ENCODE data around the gene CYTH4. TPM values are rescaled to one million over a fixed set of nuclear protein-coding genes. Genes with fewer than 3 reads are reported as not detected.

Gene CYTH4
- total and polyA plus RNA-seq, 2 of the 13 experiments (the other 11 are each of a cell fraction or from before 2014, with no cell fraction given), result not detected

DNA sequence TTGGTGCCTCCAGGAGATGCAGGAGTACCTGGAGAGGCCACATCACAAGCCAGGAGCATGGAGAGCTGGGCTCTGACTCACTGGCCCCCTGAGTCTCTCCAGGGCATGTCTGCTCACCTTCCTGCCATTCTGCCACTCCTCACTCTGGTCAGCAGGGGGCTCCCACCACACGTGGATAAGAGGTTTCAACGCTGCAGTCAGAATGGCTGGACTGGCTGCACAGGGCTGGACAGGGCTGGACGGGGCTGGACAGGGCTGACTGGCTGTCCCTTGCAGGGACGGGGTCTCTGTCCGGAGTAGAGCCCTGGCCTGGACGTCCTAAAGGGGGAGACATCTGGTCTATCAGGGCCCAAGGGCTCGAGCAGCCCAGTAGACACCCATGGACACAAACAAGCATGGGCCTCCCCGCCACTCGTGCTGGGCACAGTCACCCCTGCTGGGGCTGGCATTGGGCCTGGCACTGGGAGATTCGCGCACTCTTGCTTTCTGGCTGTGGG is 34.6 kb downstream of the CYTH4 start (continued):
- TF ChIP-seq ZSCAN31 (CRISPR knock-in tag; IDR thresholded peaks at IDR 0.05; ENCODE audit: low read depth), result no peak
- no peak for TF ChIP-seq CC2D1A (CRISPR knock-in tag; IDR thresholded peaks at IDR 0.05)
- TF ChIP-seq KLF12 (CRISPR knock-in tag; IDR thresholded peaks at IDR 0.05; ENCODE audit: borderline replicate concordance), result no peak
- TF ChIP-seq ZNF12 (CRISPR knock-in tag; IDR thresholded peaks at IDR 0.05), result no peak
- TF ChIP-seq, protein P1, sequence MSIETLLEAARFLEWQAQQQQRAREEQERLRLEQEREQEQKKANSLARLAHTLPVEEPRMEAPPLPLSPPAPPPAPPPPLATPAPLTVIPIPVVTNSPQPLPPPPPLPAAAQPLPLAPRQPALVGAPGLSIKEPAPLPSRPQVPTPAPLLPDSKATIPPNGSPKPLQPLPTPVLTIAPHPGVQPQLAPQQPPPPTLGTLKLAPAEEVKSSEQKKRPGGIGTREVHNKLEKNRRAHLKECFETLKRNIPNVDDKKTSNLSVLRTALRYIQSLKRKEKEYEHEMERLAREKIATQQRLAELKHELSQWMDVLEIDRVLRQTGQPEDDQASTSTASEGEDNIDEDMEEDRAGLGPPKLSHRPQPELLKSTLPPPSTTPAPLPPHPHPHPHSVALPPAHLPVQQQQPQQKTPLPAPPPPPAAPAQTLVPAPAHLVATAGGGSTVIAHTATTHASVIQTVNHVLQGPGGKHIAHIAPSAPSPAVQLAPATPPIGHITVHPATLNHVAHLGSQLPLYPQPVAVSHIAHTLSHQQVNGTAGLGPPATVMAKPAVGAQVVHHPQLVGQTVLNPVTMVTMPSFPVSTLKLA (IDR thresholded peaks at IDR 0.05), result no peak
- no peak for TF ChIP-seq CHD4 (IDR thresholded peaks at IDR 0.05; ENCODE audit: borderline replicate concordance, low read length)
- no peak for TF ChIP-seq KAT8 (CRISPR knock-in tag; IDR thresholded peaks at IDR 0.05)
- TF ChIP-seq ZBTB3 (CRISPR knock-in tag; IDR thresholded peaks at IDR 0.05; ENCODE audit: borderline replicate concordance, low read depth), result no peak
- no peak for TF ChIP-seq NAIF1 (CRISPR knock-in tag; IDR thresholded peaks at IDR 0.05; ENCODE audit: borderline replicate concordance)
- 0 out of 2 replicates have a peak, but pooled peaks have one; percentile 40 for TF ChIP-seq ZNF350 (CRISPR knock-in tag; IDR thresholded peaks at IDR 0.05; ENCODE audit: borderline replicate concordance, low read depth)
- peak; percentile 21; the same call in 1 of the 2 replicates for TF ChIP-seq ZNF768 (CRISPR knock-in tag; IDR thresholded peaks at IDR 0.05)
- TF ChIP-seq ZNF713 (CRISPR knock-in tag; IDR thresholded peaks at IDR 0.05), result no peak
- TF ChIP-seq, protein P2, sequence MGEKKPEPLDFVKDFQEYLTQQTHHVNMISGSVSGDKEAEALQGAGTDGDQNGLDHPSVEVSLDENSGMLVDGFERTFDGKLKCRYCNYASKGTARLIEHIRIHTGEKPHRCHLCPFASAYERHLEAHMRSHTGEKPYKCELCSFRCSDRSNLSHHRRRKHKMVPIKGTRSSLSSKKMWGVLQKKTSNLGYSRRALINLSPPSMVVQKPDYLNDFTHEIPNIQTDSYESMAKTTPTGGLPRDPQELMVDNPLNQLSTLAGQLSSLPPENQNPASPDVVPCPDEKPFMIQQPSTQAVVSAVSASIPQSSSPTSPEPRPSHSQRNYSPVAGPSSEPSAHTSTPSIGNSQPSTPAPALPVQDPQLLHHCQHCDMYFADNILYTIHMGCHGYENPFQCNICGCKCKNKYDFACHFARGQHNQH (CRISPR knock-in tag; IDR thresholded peaks at IDR 0.05), result peak; percentile 37; the same call in 1 of the 2 replicates
- peak; percentile 61; the same call in 1 of the 2 replicates for TF ChIP-seq KDM3A (CRISPR knock-in tag; IDR thresholded peaks at IDR 0.05; ENCODE audit: low read depth)
- TF ChIP-seq ZNF678 (CRISPR knock-in tag; IDR thresholded peaks at IDR 0.05), result no peak
- TF ChIP-seq ZNF660 (CRISPR knock-in tag; IDR thresholded peaks at IDR 0.05; ENCODE audit: borderline replicate concordance, low read depth), result no peak
- TF ChIP-seq SOX13 (IDR thresholded peaks at IDR 0.05), result no peak
- TF ChIP-seq SOX13 (CRISPR knock-in tag; conservative IDR thresholded peaks at IDR 0.05 in 1 of 2, IDR thresholded peaks at IDR 0.05 in 1 of 2), result no peak
- TF ChIP-seq, protein P3, sequence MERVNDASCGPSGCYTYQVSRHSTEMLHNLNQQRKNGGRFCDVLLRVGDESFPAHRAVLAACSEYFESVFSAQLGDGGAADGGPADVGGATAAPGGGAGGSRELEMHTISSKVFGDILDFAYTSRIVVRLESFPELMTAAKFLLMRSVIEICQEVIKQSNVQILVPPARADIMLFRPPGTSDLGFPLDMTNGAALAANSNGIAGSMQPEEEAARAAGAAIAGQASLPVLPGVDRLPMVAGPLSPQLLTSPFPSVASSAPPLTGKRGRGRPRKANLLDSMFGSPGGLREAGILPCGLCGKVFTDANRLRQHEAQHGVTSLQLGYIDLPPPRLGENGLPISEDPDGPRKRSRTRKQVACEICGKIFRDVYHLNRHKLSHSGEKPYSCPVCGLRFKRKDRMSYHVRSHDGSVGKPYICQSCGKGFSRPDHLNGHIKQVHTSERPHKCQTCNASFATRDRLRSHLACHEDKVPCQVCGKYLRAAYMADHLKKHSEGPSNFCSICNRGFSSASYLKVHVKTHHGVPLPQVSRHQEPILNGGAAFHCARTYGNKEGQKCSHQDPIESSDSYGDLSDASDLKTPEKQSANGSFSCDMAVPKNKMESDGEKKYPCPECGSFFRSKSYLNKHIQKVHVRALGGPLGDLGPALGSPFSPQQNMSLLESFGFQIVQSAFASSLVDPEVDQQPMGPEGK (CRISPR knock-in tag; IDR thresholded peaks at IDR 0.05), result 0 out of 2 replicates have a peak, but pooled peaks have one; percentile 17
- TF ChIP-seq, protein P4, sequence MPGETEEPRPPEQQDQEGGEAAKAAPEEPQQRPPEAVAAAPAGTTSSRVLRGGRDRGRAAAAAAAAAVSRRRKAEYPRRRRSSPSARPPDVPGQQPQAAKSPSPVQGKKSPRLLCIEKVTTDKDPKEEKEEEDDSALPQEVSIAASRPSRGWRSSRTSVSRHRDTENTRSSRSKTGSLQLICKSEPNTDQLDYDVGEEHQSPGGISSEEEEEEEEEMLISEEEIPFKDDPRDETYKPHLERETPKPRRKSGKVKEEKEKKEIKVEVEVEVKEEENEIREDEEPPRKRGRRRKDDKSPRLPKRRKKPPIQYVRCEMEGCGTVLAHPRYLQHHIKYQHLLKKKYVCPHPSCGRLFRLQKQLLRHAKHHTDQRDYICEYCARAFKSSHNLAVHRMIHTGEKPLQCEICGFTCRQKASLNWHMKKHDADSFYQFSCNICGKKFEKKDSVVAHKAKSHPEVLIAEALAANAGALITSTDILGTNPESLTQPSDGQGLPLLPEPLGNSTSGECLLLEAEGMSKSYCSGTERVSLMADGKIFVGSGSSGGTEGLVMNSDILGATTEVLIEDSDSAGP (CRISPR knock-in tag; IDR thresholded peaks at IDR 0.05; ENCODE audit: borderline replicate concordance), result peak; percentile 34; the same call in 1 of the 2 replicates
- 0 out of 3 replicates have a peak, but pooled peaks have one; percentile 26 for TF ChIP-seq MXI1 (IDR thresholded peaks at IDR 0.05; ENCODE audit: borderline replicate concordance, low read depth, low read length)
- TF ChIP-seq ZNF615 (CRISPR knock-in tag; IDR thresholded peaks at IDR 0.05; ENCODE audit: borderline replicate concordance), result no peak
- TF ChIP-seq GATAD2A (CRISPR knock-in tag; IDR thresholded peaks at IDR 0.05), result 0 out of 2 replicates have a peak, but pooled peaks have one; percentile 27
- TF ChIP-seq NCOA2 (CRISPR knock-in tag; IDR thresholded peaks at IDR 0.05), result no peak
- TF ChIP-seq SP140L (CRISPR knock-in tag; IDR thresholded peaks at IDR 0.05; ENCODE audit: borderline replicate concordance), result no peak
